Nephron (organoid): ENCODE data around the gene RFTN1.

Experiments
- H3K27ac Mint-ChIP-seq, 3 experiments: 2 replicates each; pipeline ENCODE4 v1.8.0; 2020; ENCODE audit warnings: mixed read lengths in 3 of 3, mild to moderate bottlenecking in 2 of 3, moderate library complexity in 1 of 3
- H3K27me3 Mint-ChIP-seq: 2 replicates; pipeline ENCODE4 v1.8.0; 2021; ENCODE audit warnings: low read depth, mild to moderate bottlenecking, moderate library complexity, mixed read lengths
- H3K36me3 Mint-ChIP-seq: 2 replicates; pipeline ENCODE4 v1.8.0; 2020; ENCODE audit warnings: low read depth, mixed read lengths
- H3K4me1 Mint-ChIP-seq: 2 replicates; pipeline ENCODE4 v1.8.0; 2020; ENCODE audit warnings: mixed read lengths
- H3K4me3 Mint-ChIP-seq, 3 experiments: 2 replicates each; pipeline ENCODE4 v1.8.0; 2020; ENCODE audit warnings: mild to moderate bottlenecking in 3 of 3, mixed read lengths in 3 of 3, moderate library complexity in 2 of 3
- H3K9me3 Mint-ChIP-seq: 2 replicates; pipeline ENCODE4 v1.8.0; 2020; ENCODE audit warnings: mixed read lengths
- TF ChIP-seq, protein P1 (sequence below), 3 experiments: fragments of 200-600 bp; sonication (generic); IDR thresholded peaks; one replicate each; pipeline ENCODE4 v1.5.0; 2021; ENCODE audit warnings: antibody characterized with exemption in 3 of 3; ENCODE audit not compliant: unreplicated experiment in 3 of 3

The RFTN1 gene

GRCh38 chr3:16545413-16546185 lies 32.1 kb upstream of the RFTN1 start:
- Mint-ChIP-seq H3K27ac (no peak overlapping the region), H3K4me3 (no peak overlapping the region), H3K27me3 (peaks cover 5% of the 10 kb centered on the region), H3K4me1 (peaks cover 3% of the 10 kb centered on the region), H3K36me3 (no peaks in the 10 kb centered on the region), H3K9me3 (no peaks in the 10 kb centered on the region)
- TF ChIP-seq, protein P1, sequence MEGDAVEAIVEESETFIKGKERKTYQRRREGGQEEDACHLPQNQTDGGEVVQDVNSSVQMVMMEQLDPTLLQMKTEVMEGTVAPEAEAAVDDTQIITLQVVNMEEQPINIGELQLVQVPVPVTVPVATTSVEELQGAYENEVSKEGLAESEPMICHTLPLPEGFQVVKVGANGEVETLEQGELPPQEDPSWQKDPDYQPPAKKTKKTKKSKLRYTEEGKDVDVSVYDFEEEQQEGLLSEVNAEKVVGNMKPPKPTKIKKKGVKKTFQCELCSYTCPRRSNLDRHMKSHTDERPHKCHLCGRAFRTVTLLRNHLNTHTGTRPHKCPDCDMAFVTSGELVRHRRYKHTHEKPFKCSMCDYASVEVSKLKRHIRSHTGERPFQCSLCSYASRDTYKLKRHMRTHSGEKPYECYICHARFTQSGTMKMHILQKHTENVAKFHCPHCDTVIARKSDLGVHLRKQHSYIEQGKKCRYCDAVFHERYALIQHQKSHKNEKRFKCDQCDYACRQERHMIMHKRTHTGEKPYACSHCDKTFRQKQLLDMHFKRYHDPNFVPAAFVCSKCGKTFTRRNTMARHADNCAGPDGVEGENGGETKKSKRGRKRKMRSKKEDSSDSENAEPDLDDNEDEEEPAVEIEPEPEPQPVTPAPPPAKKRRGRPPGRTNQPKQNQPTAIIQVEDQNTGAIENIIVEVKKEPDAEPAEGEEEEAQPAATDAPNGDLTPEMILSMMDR (IDR thresholded peaks at IDR 0.05; ENCODE audit: unreplicated experiment in 3 of 3) = no peak

DNA sequence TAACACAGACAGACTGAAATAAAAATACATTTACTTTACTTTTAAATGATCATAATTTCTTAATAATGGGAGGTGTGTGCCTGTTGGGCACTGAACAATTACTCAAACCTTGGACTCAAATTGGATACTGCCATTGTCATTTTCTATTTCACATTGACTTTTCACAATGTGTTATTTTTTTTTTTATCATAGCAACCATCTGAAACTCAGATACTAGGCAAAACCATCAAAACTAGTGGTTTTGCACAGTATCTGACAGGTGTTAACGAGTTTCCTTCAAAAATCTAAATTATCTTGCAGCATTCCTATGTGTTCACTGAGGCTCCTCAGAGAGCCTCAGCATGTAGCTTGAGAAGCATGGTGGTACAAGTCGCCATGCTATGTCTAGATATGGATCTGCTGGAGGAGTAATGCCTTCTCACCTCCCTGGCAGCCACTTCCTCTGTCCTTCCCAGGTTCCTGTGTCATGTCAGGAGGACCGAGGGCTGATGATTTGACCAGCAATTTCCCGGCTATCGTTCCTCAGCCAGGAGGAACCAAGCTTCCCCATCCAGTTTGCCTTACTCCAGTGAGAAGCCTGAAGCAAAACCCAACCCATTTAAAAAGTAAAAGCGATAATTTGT lies 29.9 kb upstream of the RFTN1 start:
- no peaks in the 10 kb centered on the region for H3K4me1 Mint-ChIP-seq
- peaks cover 5% of the 10 kb centered on the region for H3K27me3 Mint-ChIP-seq
- H3K4me3 Mint-ChIP-seq = no peak overlapping the region
- H3K27ac Mint-ChIP-seq = no peak overlapping the region
- H3K9me3 Mint-ChIP-seq = no peaks in the 10 kb centered on the region
- no peaks in the 10 kb centered on the region for H3K36me3 Mint-ChIP-seq
- TF ChIP-seq, protein P1 (IDR thresholded peaks at IDR 0.05; ENCODE audit: unreplicated experiment in 3 of 3) = no peak

DNA sequence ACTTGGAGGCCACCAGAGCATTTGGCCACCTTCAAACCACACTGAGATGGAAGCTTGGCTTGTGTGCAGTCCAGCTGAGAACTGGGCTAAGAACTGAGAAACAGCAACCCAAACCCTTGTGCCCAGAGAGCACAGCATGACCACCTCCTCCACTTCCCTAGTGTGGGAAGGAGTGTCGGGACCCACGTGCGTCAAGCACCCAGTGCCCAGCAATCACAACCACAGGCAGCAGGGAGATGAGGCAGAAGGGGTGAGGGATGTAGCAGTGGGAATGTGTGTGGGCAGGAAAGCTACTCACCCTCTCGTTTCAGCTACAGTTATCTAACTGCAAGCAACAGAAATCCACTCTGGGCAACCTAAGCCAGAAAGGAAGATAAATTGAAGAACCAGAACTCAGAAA lies 25.0 kb upstream of the RFTN1 start:
- Mint-ChIP-seq H3K36me3 (no peaks in the 10 kb centered on the region), H3K4me3 (no peak overlapping the region), H3K9me3 (no peaks in the 10 kb centered on the region), H3K4me1 (peaks cover 28% of the 10 kb centered on the region), H3K27me3 (peaks cover 5% of the 10 kb centered on the region), H3K27ac (no peak overlapping the region)
- TF ChIP-seq, protein P1 (IDR thresholded peaks at IDR 0.05; ENCODE audit: unreplicated experiment in 3 of 3) = no peak

- no peak overlapping the region for H3K27ac Mint-ChIP-seq
- TF ChIP-seq, protein P1 (IDR thresholded peaks at IDR 0.05; ENCODE audit: unreplicated experiment in 3 of 3) = no peak
- no peaks in the 10 kb centered on the region for H3K36me3 Mint-ChIP-seq
- H3K4me3 Mint-ChIP-seq = no peak overlapping the region
- no peaks in the 10 kb centered on the region for H3K9me3 Mint-ChIP-seq
- peaks cover 35% of the 10 kb centered on the region for H3K4me1 Mint-ChIP-seq
- H3K27me3 Mint-ChIP-seq = peaks cover 5% of the 10 kb centered on the region
These were observed 23.5 kb upstream of the RFTN1 start for GRCh38 chr3:16536996-16537395.

- TF ChIP-seq, protein P1 (IDR thresholded peaks at IDR 0.05; ENCODE audit: unreplicated experiment in 3 of 3) = no peak
- H3K4me3 Mint-ChIP-seq = no peak overlapping the region
- peak overlapping the region; percentile 12 to 83 (median 68) for H3K27ac Mint-ChIP-seq
- peaks cover 2% of the 10 kb centered on the region for H3K27me3 Mint-ChIP-seq
- peaks cover 42% of the 10 kb centered on the region for H3K4me1 Mint-ChIP-seq
- H3K36me3 Mint-ChIP-seq = no peaks in the 10 kb centered on the region
- H3K9me3 Mint-ChIP-seq = no peaks in the 10 kb centered on the region
These were observed 22.8 kb upstream of the RFTN1 start for GRCh38 chr3:16536344-16536663.
